A549 (cell line): ENCODE results near the gene SLC4A7. TPM values are rescaled to one million over a fixed set of nuclear protein-coding genes. Genes with fewer than 3 reads are reported as not detected.

Experiments used
- ATAC-seq, 2 experiments: fragments of 200-7000 bp in 1 of 2; fragments of >200 bp in 1 of 2; cut with Nextera tagmentation in 1 of 2; cut with Tn5 transposase in 1 of 2; 3 replicates each; pipeline versions ENCODE4 v1.8.0 to v1.9.1; 2018 to 2020; ENCODE audit warnings: mild to moderate bottlenecking in 1 of 2, moderate library complexity in 1 of 2
- CTCF ChIA-PET: fragments of 300-600 bp; sonication (Branson Sonifier 250); formaldehyde crosslinking; extraction: SDS; loops from one replicate; lab custom pipeline; 2021; ENCODE audit warnings: antibody characterized with exemption, inconsistent platforms; lab: Yijun Ruan, JAX
- POLR2A ChIA-PET: fragments of 350-600 bp; formaldehyde crosslinking; extraction: SDS; loops from one replicate; lab custom pipeline; 2021; ENCODE audit warnings: antibody characterized with exemption, inconsistent platforms; lab: Yijun Ruan, JAX
- DNase-seq, 2 experiments: peaks; one replicate each; pipeline versions ENCODE4 v3.0.0 to v3.0.0-alpha.2; 2011 to 2016; ENCODE audit warnings: low read depth in 1 of 2, low spot score in 1 of 2
- FAIRE-seq: peaks from 2 replicates; lab custom pipeline; 2011; peaks lifted over from hg19 to GRCh38; lab: Jason Lieb, UNC
- H3K27ac ChIP-seq, 2 experiments: fragments of >200 bp; sonication (Bioruptor Twin); formaldehyde crosslinking; 3 replicates each; pipeline ENCODE4 v1.5.1; 2016 to 2017
- H3K4me1 ChIP-seq: fragments of >200 bp; sonication (Bioruptor Twin); formaldehyde crosslinking; 3 replicates; pipeline ENCODE4 v1.6.1; 2016
- H3K4me2 ChIP-seq: fragments of >200 bp; sonication (Bioruptor Twin); formaldehyde crosslinking; 3 replicates; pipeline ENCODE4 v1.6.1; 2016
- H3K4me3 ChIP-seq: fragments of >200 bp; sonication (Bioruptor Twin); formaldehyde crosslinking; 3 replicates; pipeline ENCODE4 v1.5.1; 2016
- H3K9me3 ChIP-seq: fragments of >200 bp; sonication (Bioruptor Twin); formaldehyde crosslinking; 3 replicates; pipeline ENCODE4 v1.6.1; 2016
- ATOH8 ChIP-seq: fragments of 250-450 bp; sonication (Bioruptor Pico); IDR thresholded peaks from 2 replicates; pipeline ENCODE4 v1.5.0; 2020; ENCODE audit warnings: low read depth, mild to moderate bottlenecking, moderate library complexity
- BHLHE40 ChIP-seq: IDR thresholded peaks from 2 replicates; pipeline ENCODE4 v1.6.1; 2012; ENCODE audit warnings: low read depth, low read length, inconsistent platforms
- EHF ChIP-seq: fragments of 250-450 bp; sonication (Bioruptor Pico); IDR thresholded peaks from 2 replicates; pipeline ENCODE4 v1.5.0; 2020; ENCODE audit warnings: mild to moderate bottlenecking
- ELK1 ChIP-seq: fragments of 150-350 bp; IDR thresholded peaks from 2 replicates; pipeline ENCODE4 v1.6.1; 2014; ENCODE audit warnings: low read depth, mild to moderate bottlenecking, low read length
- FOSB ChIP-seq: fragments of 250-450 bp; sonication (Bioruptor Pico); IDR thresholded peaks from 2 replicates; pipeline ENCODE4 v1.5.0; 2020; ENCODE audit warnings: mild to moderate bottlenecking, moderate library complexity
- FOXS1 ChIP-seq: fragments of 250-450 bp; sonication (Bioruptor Pico); IDR thresholded peaks from 2 replicates; pipeline ENCODE4 v1.5.0; 2020; ENCODE audit warnings: mild to moderate bottlenecking, moderate library complexity
- GATA3 ChIP-seq: IDR thresholded peaks from 2 replicates; pipeline ENCODE4 v1.6.1; 2012; ENCODE audit warnings: borderline replicate concordance
- HDAC2 ChIP-seq: fragments of 200-600 bp; sonication (generic); IDR thresholded peaks from 2 replicates; pipeline ENCODE4 v1.6.1; 2016
- HOXB5 ChIP-seq: fragments of 250-450 bp; sonication (Bioruptor Pico); IDR thresholded peaks from 2 replicates; pipeline ENCODE4 v1.5.0; 2020; ENCODE audit warnings: mild to moderate bottlenecking, moderate library complexity
- JUNB ChIP-seq: fragments of >200 bp; sonication (Bioruptor Twin); formaldehyde crosslinking; IDR thresholded peaks from 2 replicates; pipeline ENCODE4 v1.6.1; 2016
- KDM1A ChIP-seq: fragments of 200-600 bp; sonication (generic); IDR thresholded peaks from 2 replicates; pipeline ENCODE4 v1.6.1; 2016; ENCODE audit warnings: low read depth, mild to moderate bottlenecking
- NPAS2 ChIP-seq: fragments of 250-450 bp; sonication (Bioruptor Pico); IDR thresholded peaks from 2 replicates; pipeline ENCODE4 v1.8.0; 2022; ENCODE audit warnings: mild to moderate bottlenecking, moderate library complexity, borderline replicate concordance
- RAD21 ChIP-seq, 2 experiments: fragments of >200 bp in 1 of 2; sonication (Bioruptor Twin) in 1 of 2; formaldehyde crosslinking in 1 of 2; IDR thresholded peaks in 1 of 2; conservative IDR thresholded peaks in 1 of 2; 2 replicates in 1 of 2; 3 replicates in 1 of 2; pipeline ENCODE4 v1.6.1; 2012 to 2018; ENCODE audit warnings: inconsistent platforms in 1 of 2
- RCOR1 ChIP-seq: fragments of 150-350 bp; IDR thresholded peaks from 2 replicates; pipeline ENCODE4 v1.6.1; 2014; ENCODE audit warnings: antibody characterized with exemption, low read length, low read depth
- RFX5 ChIP-seq: fragments of 450-650 bp; IDR thresholded peaks from 2 replicates; pipeline ENCODE4 v1.7.1; 2014; ENCODE audit warnings: antibody characterized with exemption, mild to moderate bottlenecking, moderate library complexity
- SMC3 ChIP-seq: fragments of >200 bp; sonication (Bioruptor Twin); formaldehyde crosslinking; IDR thresholded peaks from 3 replicates; pipeline ENCODE4 v1.6.1; 2018; ENCODE audit warnings: inconsistent platforms
- SREBF2 ChIP-seq: fragments of 450-650 bp; IDR thresholded peaks from 2 replicates; pipeline ENCODE4 v1.6.1; 2014; ENCODE audit warnings: mild to moderate bottlenecking, moderate library complexity
- TP53 ChIP-seq: fragments of 250-450 bp; sonication (Bioruptor Pico); IDR thresholded peaks from 2 replicates; pipeline ENCODE4 v1.5.0; 2021; ENCODE audit warnings: mild to moderate bottlenecking, moderate library complexity
- ZFP36 ChIP-seq: fragments of 450-650 bp; IDR thresholded peaks from 2 replicates; pipeline ENCODE4 v1.6.1; 2014; ENCODE audit warnings: borderline replicate concordance; ENCODE audit not compliant: partially characterized antibody
- WGBS: methylation state at CpG from one replicate; pipeline ENCODE4 v1.1.6; 2017; ENCODE audit errors: missing lambda C conversion rate; 5-methylcytosine and 5-hydroxymethylcytosine counted together
- polyA plus RNA-seq, 4 experiments: library from polyadenylated mRNA; depleted of rRNA in 3 of 4; stranded (reverse); fragments of >200 nt; fragmentation: RNase III in 1 of 4; extraction: RNeasy Plus Mini Kit Qiagen cat#74134 plus additional on column Dnase treatment in 1 of 4; gene quantifications; 2 replicates in 3 of 4; 3 replicates in 1 of 4; pipeline ENCODE4 v1.2.3, GENCODE V29; 2011 to 2017

SLC4A7 gene
- polyA plus RNA-seq, 2 of the 4 experiments (the other 2 are of a cell fraction), result 35.1 to 70.2 TPM

- CTCF ChIA-PET, result interaction anchor here (1.3 kb wide), 2 partner anchors 10 to 12 kb away, joined by 4 to 5 read pairs; no protein-coding TSS in a partner anchor
- FAIRE-seq, result no peak
- Histone ChIP-seq H3K4me2 (no peak overlapping the region), H3K27ac (no peak overlapping the region), H3K4me1 (no peaks in the 10 kb centered on the region), H3K4me3 (no peak overlapping the region), H3K9me3 (no peaks in the 10 kb centered on the region)
- WGBS, result 83% methylated on average over 1 of the region's 1 CpG
- ATAC-seq, result no peak
- POLR2A ChIA-PET, result no interaction called here
- no peak for TF ChIP-seq RFX5
- TF ChIP-seq FOXS1 (CRISPR knock-in tag), result no peak
- no peak for TF ChIP-seq EHF (CRISPR knock-in tag)
- no peak for TF ChIP-seq HDAC2
- no peak for TF ChIP-seq JUNB
- no peak for TF ChIP-seq BHLHE40
- no peak for DNase-seq
Observed at GRCh38 chr3:27500035-27500434, 15.9 kb upstream of the SLC4A7 start.

- ATAC-seq (no peak), FAIRE-seq (no peak), DNase-seq (no peak)
- TF ChIP-seq RAD21 (conservative IDR thresholded peaks at IDR 0.05 in 1 of 2, IDR thresholded peaks at IDR 0.05 in 1 of 2), result no peak
- TF ChIP-seq SMC3, result no peak
- no peak for TF ChIP-seq TP53
- no peak for TF ChIP-seq FOXS1 (CRISPR knock-in tag)
- no peak for TF ChIP-seq ELK1
- no peak for TF ChIP-seq SREBF2
- TF ChIP-seq HOXB5 (CRISPR knock-in tag), result no peak
- TF ChIP-seq ATOH8 (CRISPR knock-in tag), result no peak
- POLR2A ChIA-PET, result no interaction called here
- Histone ChIP-seq H3K9me3 (no peaks in the 10 kb centered on the region), H3K4me2 (no peak overlapping the region), H3K4me3 (no peak overlapping the region), H3K4me1 (no peaks in the 10 kb centered on the region), H3K27ac (no peak overlapping the region)
- CTCF ChIA-PET, result no interaction called here
Observed at GRCh38 chr3:27494784-27495183, 10.6 kb upstream of the SLC4A7 start.

GRCh38 chr3:27488821-27489220 lies 4.6 kb upstream of the SLC4A7 start:
- Histone ChIP-seq H3K9me3 (no peaks in the 10 kb centered on the region), H3K4me1 (no peaks in the 10 kb centered on the region), H3K27ac (no peak overlapping the region), H3K4me3 (no peak overlapping the region), H3K4me2 (no peak overlapping the region)
- TF ChIP-seq KDM1A (no peak), ELK1 (no peak), ZFP36 (no peak), GATA3 (no peak), NPAS2 (no peak), RCOR1 (no peak), FOSB (no peak), EHF (CRISPR knock-in tag) (no peak)
- ATAC-seq, result no peak
- ChIA-PET POLR2A (no interaction called here), CTCF (interaction anchor here (0.6 to 2.7 kb wide), 9 partner anchors 11 to 354 kb away, joined by 3 to 11 read pairs (median 4); no protein-coding TSS in a partner anchor)
- no peak for DNase-seq
- no peak for FAIRE-seq
- 89% methylated on average over 2 of the region's 2 CpGs for WGBS
